Ishikawa (cell line): ENCODE measurements around the gene TIPARP.

Source experiments
- CEBPB ChIP-seq: IDR thresholded peaks from 2 replicates; pipeline ENCODE4 v1.6.1; 2012
- CREB1 ChIP-seq: IDR thresholded peaks from 2 replicates; pipeline ENCODE4 v1.6.1; 2012; ENCODE audit warnings: low read depth
- EGR1 ChIP-seq: IDR thresholded peaks from 2 replicates; pipeline ENCODE4 v1.6.1; 2012
- EP300 ChIP-seq: IDR thresholded peaks from 2 replicates; pipeline ENCODE4 v1.6.1; 2012; ENCODE audit warnings: borderline replicate concordance
- FOXM1 ChIP-seq: IDR thresholded peaks from 2 replicates; pipeline ENCODE4 v1.6.1; 2012; ENCODE audit warnings: low read depth, borderline replicate concordance
- NFIC ChIP-seq: IDR thresholded peaks from 2 replicates; pipeline ENCODE4 v1.6.1; 2012
- RAD21 ChIP-seq: IDR thresholded peaks from 2 replicates; pipeline ENCODE4 v1.6.1; 2012; ENCODE audit warnings: low read depth
- TAF1 ChIP-seq: IDR thresholded peaks from 2 replicates; pipeline ENCODE4 v1.6.1; 2012; ENCODE audit warnings: low read depth, mild to moderate bottlenecking
- TCF12 ChIP-seq: IDR thresholded peaks from 2 replicates; pipeline ENCODE4 v1.6.1; 2012; ENCODE audit warnings: low read depth
- TEAD4 ChIP-seq: IDR thresholded peaks from 2 replicates; pipeline ENCODE4 v1.6.1; 2012
- TF ChIP-seq, protein P1 (sequence below): IDR thresholded peaks from 2 replicates; pipeline ENCODE4 v1.6.1; 2012; ENCODE audit warnings: low read depth, mild to moderate bottlenecking
- TF ChIP-seq, protein P2 (sequence below): IDR thresholded peaks from 2 replicates; pipeline ENCODE4 v1.6.1; 2012

DNA sequence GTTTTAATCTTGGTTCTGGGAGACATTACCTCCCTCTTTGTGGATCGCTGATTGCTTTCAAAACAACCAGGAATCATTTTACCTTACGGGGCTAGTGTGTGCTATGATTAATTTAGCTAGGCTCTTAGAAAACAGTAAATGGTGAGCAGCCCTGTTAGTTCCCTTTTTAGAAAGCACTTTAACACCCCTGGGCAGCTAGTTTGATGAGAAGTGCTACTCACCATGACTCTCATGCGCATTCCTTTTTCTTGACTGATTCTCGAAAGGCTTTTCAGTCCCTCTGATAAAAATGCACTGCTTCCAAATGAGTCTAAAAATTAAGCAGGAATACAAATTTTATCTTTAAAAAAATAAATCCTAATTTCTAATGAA lies 76.5 kb downstream of the TIPARP start:
- no peak for TF ChIP-seq TCF12
- TF ChIP-seq TAF1, result no peak
- TF ChIP-seq, protein P1, sequence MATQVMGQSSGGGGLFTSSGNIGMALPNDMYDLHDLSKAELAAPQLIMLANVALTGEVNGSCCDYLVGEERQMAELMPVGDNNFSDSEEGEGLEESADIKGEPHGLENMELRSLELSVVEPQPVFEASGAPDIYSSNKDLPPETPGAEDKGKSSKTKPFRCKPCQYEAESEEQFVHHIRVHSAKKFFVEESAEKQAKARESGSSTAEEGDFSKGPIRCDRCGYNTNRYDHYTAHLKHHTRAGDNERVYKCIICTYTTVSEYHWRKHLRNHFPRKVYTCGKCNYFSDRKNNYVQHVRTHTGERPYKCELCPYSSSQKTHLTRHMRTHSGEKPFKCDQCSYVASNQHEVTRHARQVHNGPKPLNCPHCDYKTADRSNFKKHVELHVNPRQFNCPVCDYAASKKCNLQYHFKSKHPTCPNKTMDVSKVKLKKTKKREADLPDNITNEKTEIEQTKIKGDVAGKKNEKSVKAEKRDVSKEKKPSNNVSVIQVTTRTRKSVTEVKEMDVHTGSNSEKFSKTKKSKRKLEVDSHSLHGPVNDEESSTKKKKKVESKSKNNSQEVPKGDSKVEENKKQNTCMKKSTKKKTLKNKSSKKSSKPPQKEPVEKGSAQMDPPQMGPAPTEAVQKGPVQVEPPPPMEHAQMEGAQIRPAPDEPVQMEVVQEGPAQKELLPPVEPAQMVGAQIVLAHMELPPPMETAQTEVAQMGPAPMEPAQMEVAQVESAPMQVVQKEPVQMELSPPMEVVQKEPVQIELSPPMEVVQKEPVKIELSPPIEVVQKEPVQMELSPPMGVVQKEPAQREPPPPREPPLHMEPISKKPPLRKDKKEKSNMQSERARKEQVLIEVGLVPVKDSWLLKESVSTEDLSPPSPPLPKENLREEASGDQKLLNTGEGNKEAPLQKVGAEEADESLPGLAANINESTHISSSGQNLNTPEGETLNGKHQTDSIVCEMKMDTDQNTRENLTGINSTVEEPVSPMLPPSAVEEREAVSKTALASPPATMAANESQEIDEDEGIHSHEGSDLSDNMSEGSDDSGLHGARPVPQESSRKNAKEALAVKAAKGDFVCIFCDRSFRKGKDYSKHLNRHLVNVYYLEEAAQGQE, result no peak
- no peak for TF ChIP-seq EP300
- no peak for TF ChIP-seq TEAD4
- no peak for TF ChIP-seq NFIC
- TF ChIP-seq, protein P2, sequence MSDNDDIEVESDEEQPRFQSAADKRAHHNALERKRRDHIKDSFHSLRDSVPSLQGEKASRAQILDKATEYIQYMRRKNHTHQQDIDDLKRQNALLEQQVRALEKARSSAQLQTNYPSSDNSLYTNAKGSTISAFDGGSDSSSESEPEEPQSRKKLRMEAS, result no peak
- no peak for TF ChIP-seq FOXM1
- no peak for TF ChIP-seq RAD21
- TF ChIP-seq CREB1, result no peak
- TF ChIP-seq EGR1, result no peak
- TF ChIP-seq CEBPB, result no peak
